ENCODE data around the gene GLTP.
"Not testable (repeated sequence)": the region's sequence is repeated elsewhere in the genome, so short reads cannot be mapped to it uniquely, and the experiment has no call there.

The GLTP gene

GRCh38 chr12:109880043-109880931 is at the start of gene GLTP:
GLTP (minus strand) TSS chr12:109880541; CDS start chr12:109880374, 167 bp downstream.
- DNase-seq = peak in 54 of 58 donors; percentile 14 to 87 (median 75)

GRCh38 chr12:109929326-109929725 is 49.0 kb upstream of the GLTP start:
- DNase-seq = not testable (repeated sequence)

- no peak for DNase-seq
Observed at GRCh38 chr12:109928058-109928656, 47.8 kb upstream of the GLTP start.

GRCh38 chr12:109927622-109928021 is 47.3 kb upstream of the GLTP start:
- DNase-seq = peak in 1 of 58 donors; percentile 13

GRCh38 chr12:109926488-109927210 is 46.3 kb upstream of the GLTP start:
- DNase-seq = no peak

GRCh38 chr12:109926016-109926415 is 45.7 kb upstream of the GLTP start:
- DNase-seq = no peak

- DNase-seq = no peak
Observed at GRCh38 chr12:109925185-109925840, 45.0 kb upstream of the GLTP start.

- no peak for DNase-seq
Observed at GRCh38 chr12:109923481-109924245, 43.3 kb upstream of the GLTP start.

GRCh38 chr12:109923038-109923437 is 42.7 kb upstream of the GLTP start:
- no peak for DNase-seq

GRCh38 chr12:109921982-109922381 is 41.6 kb upstream of the GLTP start:
- no peak for DNase-seq

GRCh38 chr12:109920261-109920780 is 40.0 kb upstream of the GLTP start:
- no peak for DNase-seq

- DNase-seq = peak in 1 of 58 donors; percentile 6
Observed at GRCh38 chr12:109919456-109919855, 39.1 kb upstream of the GLTP start.

- no peak for DNase-seq
Observed at GRCh38 chr12:109916045-109916444, 35.7 kb upstream of the GLTP start.

GRCh38 chr12:109915171-109916040 is 35.1 kb upstream of the GLTP start:
- no peak for DNase-seq

GRCh38 chr12:109914461-109914860 is 34.1 kb upstream of the GLTP start:
- DNase-seq = no peak

- no peak for DNase-seq
Observed at GRCh38 chr12:109912855-109913321, 32.5 kb upstream of the GLTP start.

- no peak for DNase-seq
Observed at GRCh38 chr12:109910969-109911348, 30.6 kb upstream of the GLTP start.

GRCh38 chr12:109910254-109910968 is 30.1 kb upstream of the GLTP start:
- no peak for DNase-seq

GRCh38 chr12:109905301-109905700 is 25.0 kb upstream of the GLTP start:
- no peak for DNase-seq
